Smooth muscle cell (in vitro differentiated cells): Measurements from ENCODE around the gene DNAJC28. TPM values are rescaled to one million over a fixed set of nuclear protein-coding genes. Genes with fewer than 3 reads are reported as not detected.
A peak's percentile ranks its signal among the peaks of the same experiment; 100 is the strongest.
"Not testable (repeated sequence)": the region's sequence is repeated elsewhere in the genome, so short reads cannot be mapped to it uniquely, and the experiment has no call there.

Experiments
- DNase-seq: peaks from one replicate; lab custom pipeline; 2025; ENCODE audit not compliant: unreplicated experiment; lab: John Stamatoyannopoulos, UW
- H2AFZ ChIP-seq: fragments of 200-600 bp; sonication (generic); 2 replicates; pipeline ENCODE4 v1.6.0; 2016; ENCODE audit warnings: antibody characterized with exemption, low read depth, mild to moderate bottlenecking
- H3F3A ChIP-seq: fragments of 200-600 bp; sonication (generic); 2 replicates; pipeline ENCODE4 v1.6.0; 2017; ENCODE audit warnings: antibody characterized with exemption, low read depth
- H3K27ac ChIP-seq: fragments of 200-600 bp; sonication (generic); 2 replicates; pipeline ENCODE4 v1.5.1; 2016; ENCODE audit warnings: low read depth, mild to moderate bottlenecking
- H3K27me3 ChIP-seq: fragments of 200-600 bp; sonication (generic); 2 replicates; pipeline ENCODE4 v1.6.1; 2016; ENCODE audit warnings: low read depth, mild to moderate bottlenecking
- H3K36me3 ChIP-seq: fragments of 200-600 bp; sonication (generic); 2 replicates; pipeline ENCODE4 v1.5.1; 2016; ENCODE audit warnings: low read depth
- H3K4me1 ChIP-seq: fragments of 200-600 bp; sonication (generic); 2 replicates; pipeline ENCODE4 v1.5.1; 2016; ENCODE audit warnings: low read depth
- H3K4me2 ChIP-seq: fragments of 200-600 bp; sonication (generic); 2 replicates; pipeline ENCODE4 v1.6.0; 2016; ENCODE audit warnings: mild to moderate bottlenecking
- H3K4me3 ChIP-seq: fragments of 200-600 bp; sonication (generic); 2 replicates; pipeline ENCODE4 v1.5.1; 2016; ENCODE audit warnings: mild to moderate bottlenecking
- H3K79me2 ChIP-seq: fragments of 200-600 bp; sonication (generic); 2 replicates; pipeline ENCODE4 v1.6.0; 2016; ENCODE audit warnings: low read depth, mild to moderate bottlenecking
- H3K9ac ChIP-seq: fragments of 200-600 bp; sonication (generic); 2 replicates; pipeline ENCODE4 v1.6.0; 2016; ENCODE audit warnings: low read depth
- H3K9me3 ChIP-seq: fragments of 200-600 bp; sonication (generic); replicated peaks from 2 replicates; pipeline ENCODE4 v1.5.1; 2016; ENCODE audit warnings: low read depth
- H4K20me1 ChIP-seq: fragments of 200-600 bp; sonication (generic); 2 replicates; pipeline ENCODE4 v1.6.0; 2016; ENCODE audit warnings: low read depth
- CTCF ChIP-seq: fragments of 200-600 bp; sonication (generic); IDR thresholded peaks from 2 replicates; pipeline ENCODE4 v1.5.1; 2017; ENCODE audit warnings: borderline replicate concordance, mild to moderate bottlenecking, antibody characterized with exemption; ENCODE audit not compliant: insufficient read depth, poor library complexity, severe bottlenecking
- WGBS: methylation state at CpG from one replicate; pipeline ENCODE4 v1.1.7; 2016; ENCODE audit warnings: low lambda C conversion rate; 5-methylcytosine and 5-hydroxymethylcytosine counted together
- polyA plus RNA-seq: library from polyadenylated mRNA; unstranded; fragments of >200 nt; fragmentation: Nextera tagmentation; extraction: Ambion mirVana; gene quantifications from 2 replicates; pipeline ENCODE4 v1.2.1, GENCODE V29; 2016
- total RNA-seq: library from RNA; depleted of rRNA; stranded (reverse); fragments of >200 nt; gene quantifications from 2 replicates; pipeline ENCODE4 v1.2.3, GENCODE V29; 2014

The DNAJC28 gene
- total and polyA plus RNA-seq, 2 experiments from 2014 or later: 0.85 to 1.3 TPM

GRCh38 chr21:33455686-33456446 is 35.6 kb downstream of the DNAJC28 start:
- Histone ChIP-seq H3K36me3 (no peaks in the 10 kb centered on the region), H3K4me1 (no peaks in the 10 kb centered on the region), H3K4me2 (no peak overlapping the region), H3K79me2 (no peaks in the 10 kb centered on the region), H3K27me3 (no peaks in the 10 kb centered on the region), H3K27ac (no peak overlapping the region), H3K9ac (no peak overlapping the region), H4K20me1 (no peaks in the 10 kb centered on the region), H3K4me3 (no peak overlapping the region), H3F3A (no peaks in the 10 kb centered on the region), H3K9me3 (no peaks in the 10 kb centered on the region), H2AFZ (no peak overlapping the region)
- DNase-seq: no peak
- no peak for TF ChIP-seq CTCF
- 92% methylated on average over 6 of the region's 6 CpGs for WGBS

- 89% methylated on average over 3 of the region's 3 CpGs for WGBS
- H2AFZ ChIP-seq: no peak overlapping the region
- no peaks in the 10 kb centered on the region for H3F3A ChIP-seq
- H3K4me1 ChIP-seq: no peaks in the 10 kb centered on the region
- no peak overlapping the region for H3K27ac ChIP-seq
- H4K20me1 ChIP-seq: no peaks in the 10 kb centered on the region
- H3K79me2 ChIP-seq: no peaks in the 10 kb centered on the region
- no peak overlapping the region for H3K4me3 ChIP-seq
- H3K27me3 ChIP-seq: no peaks in the 10 kb centered on the region
- no peak overlapping the region for H3K9ac ChIP-seq
- no peaks in the 10 kb centered on the region for H3K9me3 ChIP-seq
- H3K36me3 ChIP-seq: no peaks in the 10 kb centered on the region
- TF ChIP-seq CTCF: no peak
- no peak overlapping the region for H3K4me2 ChIP-seq
- no peak for DNase-seq
These were observed 39.2 kb downstream of the DNAJC28 start for GRCh38 chr21:33452362-33452761.

- WGBS: 33% methylated on average over 1 of the region's 1 CpG
- no peak overlapping the region for H3K4me3 ChIP-seq
- peak overlapping the region; percentile 19 for H3K27ac ChIP-seq
- H3K4me1 ChIP-seq: no peaks in the 10 kb centered on the region
- no peaks in the 10 kb centered on the region for H3K9me3 ChIP-seq
- no peak overlapping the region for H3K4me2 ChIP-seq
- H3K27me3 ChIP-seq: no peaks in the 10 kb centered on the region
- no peaks in the 10 kb centered on the region for H3F3A ChIP-seq
- TF ChIP-seq CTCF: no peak
- H4K20me1 ChIP-seq: no peaks in the 10 kb centered on the region
- H3K9ac ChIP-seq: no peak overlapping the region
- H3K36me3 ChIP-seq: no peaks in the 10 kb centered on the region
- H3K79me2 ChIP-seq: no peaks in the 10 kb centered on the region
- DNase-seq: no peak
- no peak overlapping the region for H2AFZ ChIP-seq
These were observed 39.9 kb downstream of the DNAJC28 start for GRCh38 chr21:33451634-33452071.

GRCh38 chr21:33449616-33450015 is 41.9 kb downstream of the DNAJC28 start:
- H3K36me3 ChIP-seq: no peaks in the 10 kb centered on the region
- H3K27me3 ChIP-seq: no peaks in the 10 kb centered on the region
- H3K9me3 ChIP-seq: no peaks in the 10 kb centered on the region
- TF ChIP-seq CTCF: no peak
- no peak overlapping the region for H3K4me2 ChIP-seq
- no peaks in the 10 kb centered on the region for H3K4me1 ChIP-seq
- no peak overlapping the region for H3K9ac ChIP-seq
- 63% methylated on average over 4 of the region's 4 CpGs for WGBS
- DNase-seq: no peak
- H4K20me1 ChIP-seq: no peaks in the 10 kb centered on the region
- H3K27ac ChIP-seq: no peak overlapping the region
- H3K4me3 ChIP-seq: no peak overlapping the region
- H3F3A ChIP-seq: no peaks in the 10 kb centered on the region
- H2AFZ ChIP-seq: no peak overlapping the region
- no peaks in the 10 kb centered on the region for H3K79me2 ChIP-seq

GRCh38 chr21:33446620-33447019 is 44.9 kb downstream of the DNAJC28 start:
- not testable (repeated sequence) for H2AFZ ChIP-seq, H3K9ac ChIP-seq, H3K27me3 ChIP-seq, H3K36me3 ChIP-seq, H3K4me3 ChIP-seq, H3K27ac ChIP-seq, H3K4me1 ChIP-seq, H3K9me3 ChIP-seq, H4K20me1 ChIP-seq, DNase-seq, H3F3A ChIP-seq, H3K79me2 ChIP-seq, H3K4me2 ChIP-seq
- WGBS: 98% methylated on average over 6 of the region's 6 CpGs
